H9 (cell line): ENCODE results near the gene LPCAT3. TPM values are rescaled to one million over a fixed set of nuclear protein-coding genes. Genes with fewer than 3 reads are reported as not detected.

Experiments
- DNase-seq: peaks from one replicate; pipeline ENCODE4 v3.0.0-alpha.2; 2017
- H2AFZ ChIP-seq: one replicate; pipeline ENCODE4 v1.6.1; 2013; ENCODE audit warnings: mild to moderate bottlenecking, low read length, control low read depth, moderate library complexity
- H2AK5ac ChIP-seq: 2 replicates; pipeline ENCODE4 v1.6.1; 2013; ENCODE audit warnings: low read length, control low read depth, mixed read lengths; ENCODE audit not compliant: insufficient read length
- H2BK120ac ChIP-seq: one replicate; pipeline ENCODE4 v1.6.1; 2013; ENCODE audit warnings: low read depth, mild to moderate bottlenecking, low read length, control low read depth, inconsistent platforms; ENCODE audit not compliant: poor library complexity, severe bottlenecking
- H2BK12ac ChIP-seq: 2 replicates; pipeline ENCODE4 v1.6.1; 2013; ENCODE audit warnings: low read length, control low read depth, mixed read lengths, low read depth; ENCODE audit not compliant: insufficient read length
- H2BK15ac ChIP-seq: 2 replicates; pipeline ENCODE4 v1.6.1; 2013; ENCODE audit warnings: low read depth, low read length, control low read depth
- H2BK20ac ChIP-seq: one replicate; pipeline ENCODE4 v1.6.1; 2013; ENCODE audit warnings: low read depth, mild to moderate bottlenecking, low read length, control low read depth, inconsistent platforms; ENCODE audit not compliant: poor library complexity, severe bottlenecking
- H2BK5ac ChIP-seq: 2 replicates; pipeline ENCODE4 v1.6.1; 2013; ENCODE audit warnings: low read length, control low read depth, mixed read lengths; ENCODE audit not compliant: insufficient read length
- H3K14ac ChIP-seq: 2 replicates; pipeline ENCODE4 v1.6.1; 2013; ENCODE audit warnings: low read length, control low read depth; ENCODE audit not compliant: insufficient read depth
- H3K18ac ChIP-seq: 2 replicates; pipeline ENCODE4 v1.6.1; 2013; ENCODE audit warnings: low read depth, mild to moderate bottlenecking, mixed read lengths, low read length, control low read depth; ENCODE audit not compliant: insufficient read length
- H3K23ac ChIP-seq: 2 replicates; pipeline ENCODE4 v1.6.1; 2013; ENCODE audit warnings: low read length, control low read depth, mixed read lengths, low read depth; ENCODE audit not compliant: insufficient read length
- H3K23me2 ChIP-seq: 2 replicates; pipeline ENCODE4 v1.6.1; 2013; ENCODE audit warnings: low read depth, mild to moderate bottlenecking, mixed read lengths, low read length, control low read depth; ENCODE audit not compliant: insufficient read length, poor library complexity, severe bottlenecking
- H3K27ac ChIP-seq: 2 replicates; pipeline ENCODE4 v1.5.1; 2013; ENCODE audit warnings: low read length, control low read depth, mixed read lengths, low read depth; ENCODE audit not compliant: insufficient read length
- H3K27me3 ChIP-seq: 2 replicates; pipeline ENCODE4 v1.6.1; 2013; ENCODE audit warnings: low read length, control low read depth, inconsistent platforms; ENCODE audit not compliant: insufficient read depth
- H3K4ac ChIP-seq: 2 replicates; pipeline ENCODE4 v1.6.1; 2013; ENCODE audit warnings: low read depth, mild to moderate bottlenecking, control low read depth, inconsistent platforms, low read length, moderate library complexity
- H3K4me1 ChIP-seq: 2 replicates; pipeline ENCODE4 v1.6.1; 2013; ENCODE audit warnings: low read length, control low read depth, inconsistent platforms; ENCODE audit not compliant: insufficient read depth
- H3K4me2 ChIP-seq: 2 replicates; pipeline ENCODE4 v1.6.1; 2013; ENCODE audit warnings: low read length, control low read depth, mixed read lengths; ENCODE audit not compliant: insufficient read length, insufficient read depth
- H3K56ac ChIP-seq: 2 replicates; pipeline ENCODE4 v1.6.1; 2013; ENCODE audit warnings: low read depth, mild to moderate bottlenecking, mixed read lengths, low read length, control low read depth; ENCODE audit not compliant: insufficient read length
- H3K79me1 ChIP-seq: 2 replicates; pipeline ENCODE4 v1.6.1; 2013; ENCODE audit warnings: low read depth, mild to moderate bottlenecking, moderate library complexity, low read length, control low read depth, inconsistent platforms; ENCODE audit not compliant: insufficient read depth, poor library complexity, severe bottlenecking
- H3K79me2 ChIP-seq: 2 replicates; pipeline ENCODE4 v1.6.1; 2013; ENCODE audit warnings: low read length, control low read depth, inconsistent platforms; ENCODE audit not compliant: insufficient read depth
- H3K9ac ChIP-seq: 2 replicates; pipeline ENCODE4 v1.6.1; 2013; ENCODE audit warnings: low read length, control low read depth, mixed read lengths; ENCODE audit not compliant: insufficient read length; ENCODE audit errors: extremely low read depth
- H3K9me3 ChIP-seq: one replicate; pipeline ENCODE4 v1.6.1; 2013; ENCODE audit warnings: low read depth, low read length, inconsistent platforms; ENCODE audit not compliant: control insufficient read depth
- H3T11ph ChIP-seq: one replicate; pipeline ENCODE4 v1.6.1; 2013; ENCODE audit warnings: mild to moderate bottlenecking, low read length, control low read depth, inconsistent platforms
- H4K20me1 ChIP-seq: one replicate; pipeline ENCODE4 v1.6.1; 2013; ENCODE audit not compliant: control insufficient read depth, insufficient read length, insufficient read depth
- H4K5ac ChIP-seq: 2 replicates; pipeline ENCODE4 v1.6.1; 2013; ENCODE audit warnings: low read depth, mild to moderate bottlenecking, mixed read lengths, low read length, control low read depth; ENCODE audit not compliant: insufficient read length
- H4K8ac ChIP-seq: replicated peaks from 2 replicates; pipeline ENCODE4 v1.6.1; 2013; ENCODE audit warnings: low read length, control low read depth, mixed read lengths, low read depth; ENCODE audit not compliant: insufficient read length
- H4K91ac ChIP-seq: 2 replicates; pipeline ENCODE4 v1.6.1; 2013; ENCODE audit warnings: low read depth, mild to moderate bottlenecking, moderate library complexity, mixed read lengths, low read length, control low read depth; ENCODE audit not compliant: insufficient read length
- H3K27ac Mint-ChIP-seq, 3 experiments: 2 replicates in 2 of 3; 3 replicates in 1 of 3; pipeline ENCODE4 v1.8.0; 2020 to 2021; ENCODE audit warnings: mixed read lengths in 3 of 3, mild to moderate bottlenecking in 1 of 3, moderate library complexity in 1 of 3
- H3K27me3 Mint-ChIP-seq: 2 replicates; pipeline ENCODE4 v1.8.0; 2021; ENCODE audit warnings: low read depth, mild to moderate bottlenecking, moderate library complexity, mixed read lengths
- H3K36me3 Mint-ChIP-seq, 3 experiments: 2 replicates in 2 of 3; 3 replicates in 1 of 3; pipeline ENCODE4 v1.8.0; 2020 to 2021; ENCODE audit warnings: low read depth in 3 of 3, mixed read lengths in 3 of 3; ENCODE audit not compliant: insufficient read depth in 1 of 3
- H3K4me1 Mint-ChIP-seq, 2 experiments: 2 replicates each; pipeline ENCODE4 v1.8.0; 2020; ENCODE audit warnings: mixed read lengths in 2 of 2
- H3K4me3 Mint-ChIP-seq, 2 experiments: 2 replicates in 1 of 2; 3 replicates in 1 of 2; pipeline ENCODE4 v1.8.0; 2020 to 2021; ENCODE audit warnings: mild to moderate bottlenecking in 2 of 2, mixed read lengths in 2 of 2, moderate library complexity in 1 of 2
- H3K9me3 Mint-ChIP-seq, 2 experiments: 2 replicates in 1 of 2; 3 replicates in 1 of 2; pipeline ENCODE4 v1.8.0; 2020; ENCODE audit warnings: mild to moderate bottlenecking in 2 of 2, mixed read lengths in 2 of 2, moderate library complexity in 1 of 2
- CTCF ChIP-seq: fragments of 200-600 bp; sonication (generic); conservative IDR thresholded peaks from 3 replicates; pipeline ENCODE4 v1.8.0; 2021; ENCODE audit warnings: antibody characterized with exemption, mild to moderate bottlenecking
- whole genome bisulfite sequencing: extraction: QIAGEN DNeasy Blood & Tissue Kit; methylation state at CpG from one replicate; pipeline ENCODE4 v1.1.7; 2013; ENCODE audit warnings: missing lambda C conversion rate, low lambda C conversion rate, mixed read lengths; ENCODE audit not compliant: insufficient read length; ENCODE audit errors: extremely low coverage; 5-methylcytosine and 5-hydroxymethylcytosine counted together
- total RNA-seq: library from RNA; stranded (reverse); gene quantifications from 2 replicates; pipeline ENCODE4 v1.2.1, GENCODE V29; 2021

Gene LPCAT3
- total RNA-seq, 1 experiment from 2014 or later = 47.7 TPM

- TF ChIP-seq CTCF = peak; percentile 79
- Histone ChIP-seq H4K20me1 (peaks cover 2% of the 10 kb centered on the region), H2AFZ (no peak overlapping the region), H3K4me1 (0 out of 2 replicates have a peak, but pooled peaks cover 4% of the 10 kb centered on the region), H2BK15ac (no peak overlapping the region), H3K14ac (peak overlapping the region; percentile 99), H3K9ac (peak overlapping the region; percentile 98), H4K8ac (peak overlapping the region; percentile 23), H3K4me2 (peak overlapping the region; percentile 96), H2BK120ac (peak overlapping the region; percentile 2), H3K79me1 (no peaks in the 10 kb centered on the region), H3K9me3 (no peaks in the 10 kb centered on the region), H3K27ac (peak overlapping the region; percentile 96), H3K56ac (peak overlapping the region; percentile 63), H3K4ac (no peak overlapping the region), H2BK12ac (no peak overlapping the region), H2BK5ac (peak overlapping the region; percentile 96), H2BK20ac (no peak overlapping the region), H3T11ph (no peak overlapping the region), H4K5ac (peak overlapping the region; percentile 79), H3K23me2 (peaks cover 16% of the 10 kb centered on the region), H4K91ac (no peak overlapping the region), H2AK5ac (no peak overlapping the region), H3K27me3 (no peaks in the 10 kb centered on the region), H3K18ac (peak overlapping the region; percentile 98), H3K79me2 (no peaks in the 10 kb centered on the region), H3K23ac (no peak overlapping the region)
- Mint-ChIP-seq H3K4me1 (peaks cover 34 to 38% of the 10 kb centered on the region in 2 experiments), H3K27me3 (peaks cover 2% of the 10 kb centered on the region; the same call in 1 of the 2 replicates), H3K27ac (peak overlapping the region; percentile 98 to 100 (median 100)), H3K9me3 (no peaks in the 10 kb centered on the region; a peak in 1 of 5 replicates), H3K4me3 (peak overlapping the region; percentile 93 to 94), H3K36me3 (peaks cover 13 to 34% (median 22%) of the 10 kb centered on the region in 3 experiments)
- WGBS = no CpG with 5 or more reads among the region's 48 CpGs
- peak; percentile 95 for DNase-seq
Measured at GRCh38 chr12:6944381-6945186, 73.7 kb downstream of the LPCAT3 start.
